Eye (tissue), 1 donor: Measurements from ENCODE around the gene ACOT11.

Experiments
- DNase-seq: peaks from one replicate; pipeline ENCODE4 v3.0.0-alpha.2; 2015

ACOT11 gene

GRCh38 chr1:54652168-54652567, 104.1 kb downstream of the ACOT11 start:
- no peak for DNase-seq

- no peak for DNase-seq
These were observed 105.0 kb downstream of the ACOT11 start for GRCh38 chr1:54653036-54653435.

GRCh38 chr1:54658164-54658913, 110.3 kb downstream of the ACOT11 start:
- no peak for DNase-seq
